ENCODE data around the gene ACER2.

DNA sequence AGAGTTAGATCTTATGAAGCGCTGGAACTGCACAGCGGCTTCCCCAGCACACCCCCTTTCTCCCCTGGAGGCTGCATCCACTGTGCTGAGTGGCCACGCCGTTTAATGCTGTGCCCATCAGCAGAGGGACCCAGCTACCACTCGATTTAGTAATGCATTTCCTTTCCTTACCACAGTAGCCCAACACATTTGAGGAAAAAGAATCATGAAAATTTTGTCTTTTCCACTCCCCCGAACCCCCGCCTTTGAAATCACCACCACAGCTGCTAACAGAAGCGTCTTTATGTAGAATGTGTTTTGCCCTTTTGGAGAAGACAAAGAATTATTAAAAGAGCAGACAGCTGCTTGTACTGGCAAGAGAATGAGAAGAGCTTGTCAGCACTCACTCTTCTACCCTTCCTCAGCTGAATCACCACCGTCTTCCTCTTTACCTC is 73.2 kb downstream of the ACER2 start:
- TF ChIP-seq TAF1 (IDR thresholded peaks at IDR 0.05; ENCODE audit: borderline replicate concordance, low read depth, low read length), result no peak
- no peak for TF ChIP-seq POLR2AphosphoS5 (IDR thresholded peaks at IDR 0.05; ENCODE audit: low read depth, low read length)
- TF ChIP-seq POLR2A (IDR thresholded peaks at IDR 0.05; ENCODE audit: low read depth, low read length), result no peak
